DND-41 (cell line): Measurements from ENCODE around the gene SMPD2.

ENCODE experiments used
- ATAC-seq: fragments of 200-7000 bp; cut with Tn5 transposase; 3 replicates; pipeline ENCODE4 v1.9.1; 2021; ENCODE audit warnings: low read depth; ENCODE audit not compliant: insufficient read depth
- DNase-seq: peaks from one replicate; pipeline ENCODE4 v3.0.0-alpha.2; 2020
- H2AFZ ChIP-seq: 2 replicates; pipeline ENCODE4 v1.6.0; 2012; ENCODE audit warnings: low read depth, low read length
- H3K27ac ChIP-seq: 2 replicates; pipeline ENCODE4 v1.5.1; 2012; ENCODE audit warnings: low read length, inconsistent platforms
- H3K27me3 ChIP-seq: fragments of 200-600 bp; sonication (generic); 2 replicates; pipeline ENCODE4 v1.6.0; 2012; ENCODE audit warnings: low read length, mild to moderate bottlenecking, inconsistent platforms; ENCODE audit not compliant: insufficient read depth, poor library complexity
- H3K36me3 ChIP-seq: 2 replicates; pipeline ENCODE4 v1.5.1; 2012; ENCODE audit warnings: low read length, inconsistent platforms; ENCODE audit not compliant: insufficient read depth
- H3K4me1 ChIP-seq: 2 replicates; pipeline ENCODE4 v1.5.1; 2012; ENCODE audit warnings: mild to moderate bottlenecking, low read length; ENCODE audit not compliant: insufficient read depth
- H3K4me2 ChIP-seq: 2 replicates; pipeline ENCODE4 v1.6.0; 2012; ENCODE audit warnings: mild to moderate bottlenecking, moderate library complexity, low read length, inconsistent platforms; ENCODE audit not compliant: insufficient read depth
- H3K4me3 ChIP-seq, 2 experiments: fragments of 200-600 bp in 1 of 2; shearing (Covaris generic) in 1 of 2; 2 replicates each; pipeline ENCODE4 v1.5.1; 2012 to 2016; ENCODE audit warnings: inconsistent platforms in 2 of 2, low read length in 2 of 2, mild to moderate bottlenecking in 2 of 2, low read depth in 1 of 2, moderate library complexity in 1 of 2
- H3K79me2 ChIP-seq: 2 replicates; pipeline ENCODE4 v1.6.0; 2012; ENCODE audit warnings: low read length, inconsistent platforms; ENCODE audit not compliant: insufficient read depth
- H3K9ac ChIP-seq: 2 replicates; pipeline ENCODE4 v1.6.0; 2012; ENCODE audit warnings: low read depth, mild to moderate bottlenecking, inconsistent platforms, low read length, moderate library complexity
- H3K9me3 ChIP-seq: 2 replicates; pipeline ENCODE4 v1.5.1; 2012; ENCODE audit warnings: low read length, moderate library complexity, mild to moderate bottlenecking, inconsistent platforms; ENCODE audit not compliant: insufficient read depth, severe bottlenecking
- H4K20me1 ChIP-seq: 2 replicates; pipeline ENCODE4 v1.6.0; 2012; ENCODE audit warnings: low read length; ENCODE audit not compliant: insufficient read depth
- EZH2 ChIP-seq: IDR thresholded peaks from 3 replicates; pipeline ENCODE4 v1.6.1; 2012; ENCODE audit warnings: borderline replicate concordance, low read depth, mild to moderate bottlenecking, moderate library complexity, low read length, inconsistent platforms; ENCODE audit not compliant: severe bottlenecking
- TF ChIP-seq, protein P1 (sequence below): IDR thresholded peaks from 2 replicates; pipeline ENCODE4 v1.5.1; 2012; ENCODE audit warnings: borderline replicate concordance, low read length, moderate library complexity, mild to moderate bottlenecking; ENCODE audit not compliant: poor library complexity, severe bottlenecking; ENCODE audit errors: extremely low read depth

SMPD2 gene

GRCh38 chr6:109443425-109443950, 3.0 kb downstream of the SMPD2 start:
- ATAC-seq (no peak), DNase-seq (no peak)
- no peaks in the 10 kb centered on the region for H3K27me3 ChIP-seq
- no peak overlapping the region for H3K27ac ChIP-seq
- H4K20me1 ChIP-seq = peaks cover 13% of the 10 kb centered on the region; the same call in 1 of the 2 replicates
- TF ChIP-seq, protein P1, sequence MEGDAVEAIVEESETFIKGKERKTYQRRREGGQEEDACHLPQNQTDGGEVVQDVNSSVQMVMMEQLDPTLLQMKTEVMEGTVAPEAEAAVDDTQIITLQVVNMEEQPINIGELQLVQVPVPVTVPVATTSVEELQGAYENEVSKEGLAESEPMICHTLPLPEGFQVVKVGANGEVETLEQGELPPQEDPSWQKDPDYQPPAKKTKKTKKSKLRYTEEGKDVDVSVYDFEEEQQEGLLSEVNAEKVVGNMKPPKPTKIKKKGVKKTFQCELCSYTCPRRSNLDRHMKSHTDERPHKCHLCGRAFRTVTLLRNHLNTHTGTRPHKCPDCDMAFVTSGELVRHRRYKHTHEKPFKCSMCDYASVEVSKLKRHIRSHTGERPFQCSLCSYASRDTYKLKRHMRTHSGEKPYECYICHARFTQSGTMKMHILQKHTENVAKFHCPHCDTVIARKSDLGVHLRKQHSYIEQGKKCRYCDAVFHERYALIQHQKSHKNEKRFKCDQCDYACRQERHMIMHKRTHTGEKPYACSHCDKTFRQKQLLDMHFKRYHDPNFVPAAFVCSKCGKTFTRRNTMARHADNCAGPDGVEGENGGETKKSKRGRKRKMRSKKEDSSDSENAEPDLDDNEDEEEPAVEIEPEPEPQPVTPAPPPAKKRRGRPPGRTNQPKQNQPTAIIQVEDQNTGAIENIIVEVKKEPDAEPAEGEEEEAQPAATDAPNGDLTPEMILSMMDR = no peak
- no peak for TF ChIP-seq EZH2
- peaks cover 6% of the 10 kb centered on the region; the same call in 1 of the 2 replicates for H3K79me2 ChIP-seq
- no peak overlapping the region for H3K4me3 ChIP-seq
- H3K4me2 ChIP-seq = no peak overlapping the region
- H2AFZ ChIP-seq = no peak overlapping the region
- no peaks in the 10 kb centered on the region for H3K9me3 ChIP-seq
- peaks cover 55% of the 10 kb centered on the region for H3K36me3 ChIP-seq
- no peak overlapping the region for H3K9ac ChIP-seq
- H3K4me1 ChIP-seq = peaks cover 33% of the 10 kb centered on the region

- no peak for ATAC-seq
- no peak for TF ChIP-seq EZH2
- TF ChIP-seq, protein P1 = no peak
Observed at GRCh38 chr6:109445382-109445781, 4.9 kb downstream of the SMPD2 start.

DNA sequence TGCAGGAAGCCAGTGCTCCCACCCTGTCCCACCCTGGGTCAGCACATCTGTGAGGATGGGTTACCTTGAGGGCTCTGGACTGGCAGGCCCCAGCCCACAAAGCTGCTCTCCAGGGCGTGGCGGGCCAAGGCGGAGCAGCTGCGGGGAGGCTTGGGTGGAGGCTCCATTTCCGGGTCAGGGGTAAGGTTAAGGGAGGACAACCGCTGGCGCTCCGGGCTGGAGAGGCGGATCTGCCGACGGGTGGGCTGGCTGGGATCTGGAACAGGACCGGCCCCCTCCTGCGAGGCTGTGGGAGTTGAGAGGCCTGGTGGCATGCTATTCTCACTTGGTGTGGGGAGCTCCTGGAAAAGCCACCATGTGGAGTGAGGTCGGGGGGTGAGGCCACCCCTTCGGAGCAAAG, 5.5 kb downstream of the SMPD2 start:
- Histone ChIP-seq H4K20me1 (peaks cover 16% of the 10 kb centered on the region), H3K27ac (no peak overlapping the region), H3K4me3 (no peak overlapping the region), H3K9me3 (no peaks in the 10 kb centered on the region), H3K9ac (no peak overlapping the region), H3K4me1 (peaks cover 32% of the 10 kb centered on the region), H3K4me2 (no peak overlapping the region), H2AFZ (no peak overlapping the region), H3K79me2 (peaks cover 6% of the 10 kb centered on the region; the same call in 1 of the 2 replicates), H3K27me3 (no peaks in the 10 kb centered on the region), H3K36me3 (peaks cover 59% of the 10 kb centered on the region)
- no peak for DNase-seq
- ATAC-seq = no peak
- TF ChIP-seq EZH2 = no peak
- TF ChIP-seq, protein P1 = no peak

More at GRCh38 chr6:109445382-109445781, 4.9 kb downstream of the SMPD2 start:
- Histone ChIP-seq H3K9me3 (no peaks in the 10 kb centered on the region), H4K20me1 (peaks cover 16% of the 10 kb centered on the region), H3K79me2 (peaks cover 6% of the 10 kb centered on the region; the same call in 1 of the 2 replicates), H3K36me3 (peaks cover 57% of the 10 kb centered on the region), H3K27ac (no peak overlapping the region), H2AFZ (no peak overlapping the region), H3K9ac (no peak overlapping the region), H3K27me3 (no peaks in the 10 kb centered on the region), H3K4me2 (no peak overlapping the region), H3K4me3 (no peak overlapping the region), H3K4me1 (peaks cover 31% of the 10 kb centered on the region)
- DNase-seq = no peak
